GM21381 (cell line): ENCODE data around the gene SNAP29.
"Not testable (repeated sequence)": the region's sequence is repeated elsewhere in the genome, so short reads cannot be mapped to it uniquely, and the experiment has no call there.

Source experiments
- ATAC-seq: cut with Tn5 transposase; IDR thresholded peaks from one replicate; pipeline ENCODE4 v1.9.1; 2021; ENCODE audit warnings: mild to moderate bottlenecking, moderate library complexity; ENCODE audit not compliant: unreplicated experiment

SNAP29 gene

DNA sequence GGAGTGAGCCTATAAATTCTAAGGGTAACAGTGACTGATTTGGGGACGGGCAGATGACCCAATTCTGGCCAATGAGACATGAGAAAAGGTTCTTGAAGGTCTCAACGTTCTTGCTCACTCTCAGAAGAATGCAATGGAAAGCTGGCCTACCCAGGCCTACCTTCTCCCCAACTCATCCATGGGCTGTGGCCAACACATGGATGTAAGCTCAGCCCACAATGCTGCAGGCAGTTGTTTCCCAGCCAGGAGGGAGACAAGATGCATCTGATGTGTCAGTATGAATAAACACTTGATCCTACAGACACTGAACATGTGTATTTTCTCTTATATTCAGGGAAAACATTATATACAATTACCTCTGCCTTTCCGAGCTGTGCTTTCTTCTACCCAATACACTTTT lies 24.6 kb upstream of the SNAP29 start:
- ATAC-seq = no peak

DNA sequence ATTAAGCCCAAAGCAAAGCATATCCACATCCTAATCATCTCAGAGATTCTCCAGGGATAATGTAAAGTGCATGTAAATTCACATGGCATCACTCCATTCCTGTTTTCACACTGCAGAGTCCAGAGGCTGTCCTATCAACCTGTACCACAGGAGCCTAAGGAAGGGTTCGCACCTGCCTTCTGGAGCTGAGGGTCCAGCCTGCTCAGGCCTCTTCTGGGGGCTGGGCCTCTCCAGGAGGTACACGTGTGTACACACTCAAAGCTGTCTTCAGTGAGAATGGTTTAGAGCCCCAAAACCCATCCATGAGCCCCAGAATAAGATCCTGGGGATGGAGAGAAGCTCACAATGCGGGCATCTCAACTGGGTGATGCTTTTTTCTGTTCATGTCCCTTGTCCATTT lies 24.1 kb upstream of the SNAP29 start:
- no peak for ATAC-seq

GRCh38 chr22:20836987-20837823 lies 21.6 kb upstream of the SNAP29 start:
- ATAC-seq = no peak

DNA sequence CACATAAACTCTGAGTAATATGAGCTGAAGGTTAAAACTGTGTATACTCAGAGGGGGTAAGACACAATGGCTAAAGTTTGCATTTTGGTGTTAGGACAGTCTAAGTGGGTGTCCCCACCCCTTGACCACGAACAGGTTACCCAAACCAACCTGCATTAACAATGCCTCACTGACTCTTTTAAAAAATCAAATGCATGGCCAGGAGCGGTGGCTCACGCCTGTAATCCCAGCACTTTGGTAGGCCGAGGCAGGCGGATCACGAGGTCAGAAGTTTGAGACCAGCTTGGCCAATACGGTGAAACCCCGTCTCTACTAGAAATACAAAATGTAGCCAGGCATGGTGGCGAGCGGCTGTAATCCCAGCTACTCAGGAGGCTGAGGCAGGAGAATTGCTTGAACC lies 19.5 kb upstream of the SNAP29 start:
- not testable (repeated sequence) for ATAC-seq

DNA sequence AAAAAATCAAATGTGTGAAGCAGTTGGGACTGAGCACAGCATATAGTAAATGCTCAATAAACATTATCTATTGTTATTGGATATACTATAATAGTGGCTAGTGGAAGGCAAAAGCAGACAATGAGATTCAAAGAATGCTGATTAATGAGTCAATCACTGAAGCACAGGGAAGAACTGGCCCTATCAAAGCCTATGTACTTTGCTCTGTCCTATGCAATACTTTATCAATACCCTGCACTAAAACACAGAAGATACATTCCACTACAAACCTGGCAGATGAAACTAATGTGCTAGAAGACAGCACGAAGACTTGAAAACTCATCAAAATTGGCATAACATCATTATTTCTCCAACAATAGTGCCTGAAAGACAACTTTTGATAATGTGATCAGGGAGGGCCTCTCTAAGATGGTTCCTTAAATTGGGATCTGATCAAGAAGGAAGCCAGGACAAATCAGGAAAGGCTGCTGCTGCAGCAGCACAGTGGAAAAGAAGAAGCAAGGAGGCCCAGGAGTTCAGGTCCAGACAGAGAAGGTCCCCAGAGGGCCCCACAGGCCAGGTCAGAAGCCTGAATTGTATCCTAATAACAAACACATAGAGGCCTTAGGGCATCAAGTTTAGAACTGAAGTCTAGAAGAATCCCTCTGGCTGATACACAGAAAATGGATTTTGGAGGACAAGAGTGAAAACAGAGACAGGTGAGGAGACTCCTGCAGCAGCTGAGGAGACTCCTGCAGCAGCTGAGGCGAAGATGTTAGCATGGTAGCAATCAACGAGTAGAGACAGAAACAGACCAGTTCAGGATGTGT lies 18.8 kb upstream of the SNAP29 start:
- ATAC-seq = no peak

DNA sequence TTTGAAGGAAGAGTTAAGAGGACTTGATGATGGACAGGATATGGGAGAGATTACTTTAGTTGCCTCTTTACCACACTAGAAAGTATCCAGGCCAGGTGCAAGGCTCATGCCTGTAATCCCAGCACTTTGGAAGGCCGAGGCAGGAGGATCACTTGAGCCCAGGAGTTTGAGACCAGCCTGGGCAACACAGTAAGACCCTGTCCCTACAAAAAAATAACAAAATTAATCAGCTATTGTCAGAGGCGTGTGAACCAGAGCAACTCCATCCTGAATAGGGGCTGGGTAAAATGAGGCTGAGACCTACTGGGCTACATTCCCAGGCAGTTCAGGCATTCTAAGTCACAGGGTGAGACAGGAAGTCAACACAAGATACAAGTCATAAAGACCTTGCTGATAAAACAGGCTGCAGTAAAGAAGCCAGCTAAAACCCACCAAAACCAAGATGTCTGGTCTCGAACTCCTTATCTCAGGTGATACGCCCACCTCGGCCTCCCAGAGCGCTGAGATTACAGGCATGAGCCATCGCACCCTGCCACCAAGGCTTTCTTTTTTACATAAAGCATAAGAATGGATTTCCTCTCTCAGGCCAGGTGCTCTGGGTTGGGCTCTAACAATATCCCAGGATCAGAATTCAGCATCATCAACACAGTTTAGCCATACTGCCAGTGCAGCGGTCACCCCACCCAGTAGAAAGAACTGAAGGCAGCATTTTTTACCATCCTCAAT lies 18.0 kb upstream of the SNAP29 start:
- no peak for ATAC-seq

GRCh38 chr22:20843501-20843900 lies 15.3 kb upstream of the SNAP29 start:
- ATAC-seq = no peak

- ATAC-seq = no peak
These were observed 14.5 kb upstream of the SNAP29 start for GRCh38 chr22:20844055-20845037.

- ATAC-seq = no peak
These were observed 11.4 kb upstream of the SNAP29 start for GRCh38 chr22:20847318-20847822.

- ATAC-seq = no peak
These were observed 6.7 kb upstream of the SNAP29 start for GRCh38 chr22:20852076-20852475.

- ATAC-seq = no peak
These were observed 6.3 kb upstream of the SNAP29 start for GRCh38 chr22:20852503-20852902.

GRCh38 chr22:20853236-20853660 lies 5.6 kb upstream of the SNAP29 start:
- no peak for ATAC-seq

GRCh38 chr22:20857247-20857643 lies 1.6 kb upstream of the SNAP29 start:
- no peak for ATAC-seq

GRCh38 chr22:20857838-20858614 lies 781 bp upstream of the SNAP29 start:
- peak; percentile 54 for ATAC-seq

DNA sequence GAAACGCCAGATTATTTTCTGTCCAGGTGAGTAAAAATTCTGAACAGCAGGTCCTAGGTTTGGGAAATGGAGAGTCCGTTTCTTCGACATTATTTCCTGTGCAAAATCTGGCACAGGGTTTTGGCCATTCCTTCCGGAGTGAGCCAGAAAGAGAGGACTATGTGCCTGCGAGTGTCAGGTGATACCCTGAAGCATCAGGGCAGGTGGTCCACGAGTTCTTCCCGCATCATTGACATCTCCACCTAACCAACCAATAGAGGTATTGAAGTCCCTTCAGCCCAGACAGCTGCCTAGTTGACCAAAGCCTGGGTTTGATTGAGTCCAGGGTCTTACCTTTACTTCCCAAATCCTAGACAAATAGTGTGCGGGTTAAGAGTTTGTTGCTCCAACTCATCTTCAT lies 808 bp downstream of the SNAP29 start:
- no peak for ATAC-seq

- ATAC-seq = no peak
These were observed 3.7 kb downstream of the SNAP29 start for GRCh38 chr22:20862540-20862939.

DNA sequence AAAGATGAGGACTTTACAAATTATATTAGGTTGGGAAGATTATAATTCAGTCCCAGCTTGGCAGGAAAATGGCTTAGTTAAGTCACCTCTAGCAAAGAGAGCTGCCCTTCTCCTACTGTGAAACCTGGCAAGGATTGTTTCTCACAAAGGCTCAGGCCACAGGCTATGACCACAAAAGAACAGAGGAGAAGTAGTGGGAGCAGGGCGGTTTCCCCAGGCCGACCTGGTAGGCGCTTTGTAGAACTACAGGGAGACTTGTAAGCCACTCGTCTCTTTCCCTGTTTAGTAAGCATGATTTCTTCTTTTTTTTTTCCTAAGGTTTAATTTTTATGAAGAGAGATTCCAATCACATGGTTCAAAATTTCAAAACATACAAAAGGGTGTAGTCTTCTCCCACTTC lies 4.6 kb downstream of the SNAP29 start:
- no peak for ATAC-seq

GRCh38 chr22:20864186-20864908 lies 5.5 kb downstream of the SNAP29 start:
- no peak for ATAC-seq

DNA sequence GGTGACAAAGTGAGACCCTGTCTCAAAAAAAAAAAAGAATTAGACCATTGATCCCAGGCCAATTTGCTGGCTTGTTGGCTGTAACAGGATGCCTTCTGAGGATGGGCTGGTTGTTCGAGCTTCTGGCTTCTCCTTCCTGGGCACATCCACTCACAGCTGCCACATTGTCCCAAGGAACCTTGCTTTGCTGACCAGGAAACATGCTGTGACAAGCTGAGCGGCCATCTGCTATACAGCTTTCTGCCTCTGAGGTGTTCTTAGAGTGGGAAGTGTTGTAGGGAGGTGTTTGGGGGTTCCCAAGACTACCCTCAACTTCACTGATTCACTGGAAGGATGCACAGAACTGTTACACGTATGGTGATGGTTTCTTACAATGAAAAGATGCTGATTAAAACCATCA lies 6.5 kb downstream of the SNAP29 start:
- no peak for ATAC-seq
